Measurements from ENCODE around the gene PPP2R3C.
"Not testable (repeated sequence)": the region's sequence is repeated elsewhere in the genome, so short reads cannot be mapped to it uniquely, and the experiment has no call there.

- TF ChIP-seq CTCF (conservative IDR thresholded peaks at IDR 0.05); ZFX (IDR thresholded peaks at IDR 0.05): not testable (repeated sequence)
Measured at GRCh38 chr14:35038312-35038711, 83.5 kb downstream of the PPP2R3C start.

Measured in C4-2B (cell line).